GM21360 (cell line): ENCODE measurements around the gene OGDH.

Source experiments
- ATAC-seq: cut with Tn5 transposase; IDR thresholded peaks from one replicate; pipeline ENCODE4 v1.9.1; 2021; ENCODE audit warnings: mild to moderate bottlenecking, moderate library complexity; ENCODE audit not compliant: unreplicated experiment

Gene OGDH

DNA sequence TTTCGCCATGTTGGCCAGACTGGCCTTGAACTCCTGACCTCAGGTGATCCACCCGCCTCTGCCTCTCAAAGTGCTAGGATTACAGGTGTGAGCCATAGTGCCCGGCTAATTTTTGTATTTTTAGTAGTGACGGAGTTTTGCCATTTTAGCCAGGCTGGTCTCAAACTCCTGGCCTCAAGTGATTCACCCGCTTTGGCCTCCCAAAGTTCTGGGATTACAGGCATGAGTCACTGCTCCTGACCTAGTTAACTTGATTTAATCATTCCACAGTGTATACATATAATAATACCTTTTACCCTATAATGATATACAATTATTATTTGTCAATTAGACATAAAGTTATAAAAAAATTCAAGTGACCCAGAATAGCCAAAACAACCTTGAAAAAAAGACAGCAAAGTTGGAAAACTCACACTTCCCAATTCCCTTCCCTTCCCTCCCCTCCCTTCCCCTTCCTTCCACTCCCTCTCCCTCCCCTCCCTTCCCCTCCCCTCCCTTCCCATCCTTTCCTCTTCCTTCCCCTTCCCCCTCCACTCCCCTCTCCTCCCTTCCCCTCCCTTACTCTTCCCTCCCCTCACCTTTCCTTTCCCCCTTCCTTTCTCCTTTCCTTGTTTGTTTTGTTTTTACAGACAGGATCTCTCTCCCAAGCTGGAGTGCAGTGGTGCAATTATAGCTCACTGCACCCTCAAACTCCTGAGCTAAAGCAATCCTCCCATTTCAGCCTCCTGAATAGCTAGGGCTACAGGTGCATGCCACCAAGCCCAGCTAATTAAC is 127.5 kb downstream of the OGDH start:
- ATAC-seq, result no peak

DNA sequence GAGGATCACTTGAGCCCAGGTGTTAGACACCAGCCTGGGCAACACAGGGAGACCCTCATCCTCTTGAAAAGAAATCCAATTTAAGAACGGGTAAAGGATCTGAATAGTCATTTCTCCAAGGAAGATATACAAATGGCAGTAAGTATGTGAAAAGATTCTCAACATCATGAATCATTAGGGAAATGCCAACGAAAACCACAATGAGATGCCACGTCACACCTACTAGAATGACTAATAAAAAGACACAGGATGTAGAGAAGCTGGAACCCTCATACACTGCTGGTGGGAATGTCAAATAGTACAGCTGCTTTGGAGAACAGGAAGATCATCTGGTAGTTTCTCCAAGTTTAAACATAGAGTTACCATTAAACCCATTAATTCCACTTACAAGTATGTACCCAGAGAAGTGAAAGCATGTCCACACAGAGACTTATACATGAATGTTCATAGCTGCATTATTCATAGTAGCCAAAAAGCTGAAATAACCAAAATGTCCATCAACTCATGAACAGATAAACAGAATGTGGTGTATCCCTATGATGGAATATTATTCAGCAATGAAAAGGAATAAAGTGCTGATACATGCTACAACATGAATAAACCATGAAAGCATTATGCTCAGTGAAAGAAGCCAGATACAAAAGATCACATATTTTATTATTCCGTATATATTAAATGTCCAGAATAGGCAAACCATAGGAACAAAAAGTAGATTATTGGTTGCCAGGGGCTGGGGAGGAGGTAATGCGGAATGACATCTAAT is 129.2 kb downstream of the OGDH start:
- ATAC-seq, result no peak

DNA sequence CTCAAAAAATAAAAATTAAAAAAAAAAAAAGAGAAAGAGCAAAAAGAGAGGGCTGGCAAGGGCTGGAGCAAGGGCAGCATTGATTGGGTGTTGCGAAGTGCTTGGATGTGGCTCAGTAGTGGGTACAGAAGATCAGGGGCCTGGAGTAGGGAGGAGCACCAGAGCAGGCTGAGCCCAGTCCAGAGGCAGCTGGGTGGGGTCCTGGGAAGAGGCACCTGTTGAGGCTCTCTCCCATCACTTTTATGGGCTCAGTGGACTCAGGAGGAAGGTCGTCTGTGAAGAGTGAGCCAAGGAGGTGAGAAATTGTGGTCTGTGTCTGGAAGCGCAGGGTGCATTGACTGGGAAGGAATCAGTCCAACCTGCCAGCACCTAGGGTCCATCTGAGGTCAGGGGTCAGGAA is 130.5 kb downstream of the OGDH start:
- ATAC-seq, result no peak

DNA sequence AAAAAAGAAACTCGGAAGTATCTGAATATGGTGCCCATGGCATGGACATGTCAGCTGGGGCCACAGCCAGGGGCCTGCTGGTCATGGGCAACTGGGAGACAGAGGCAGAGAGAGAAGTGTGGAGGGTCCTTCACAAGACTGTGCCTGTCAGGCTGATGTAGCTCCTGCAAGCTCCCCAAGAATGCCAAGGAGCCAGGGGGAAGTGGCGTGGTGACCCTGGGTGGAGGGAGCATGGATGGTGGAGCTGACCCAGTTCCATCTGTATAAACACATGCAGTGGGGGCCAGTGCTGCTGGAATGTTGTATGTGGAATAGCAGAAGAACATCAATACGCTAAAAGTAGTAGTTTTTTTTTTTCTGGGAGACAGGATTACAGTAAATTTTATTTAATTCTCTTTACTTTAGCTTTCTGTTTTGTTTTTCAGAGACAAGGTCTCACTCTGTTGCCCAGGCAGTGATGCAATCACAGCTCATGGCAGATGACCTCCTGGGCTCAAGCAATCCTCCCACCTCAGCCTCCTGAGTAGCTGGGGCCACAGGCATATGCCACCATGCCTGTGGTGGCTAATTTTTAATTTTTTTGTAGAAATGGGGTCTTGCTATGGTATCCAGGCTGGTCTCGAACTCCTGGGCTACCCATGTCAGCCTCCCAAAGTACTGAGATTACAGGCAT is 131.8 kb downstream of the OGDH start:
- no peak for ATAC-seq

DNA sequence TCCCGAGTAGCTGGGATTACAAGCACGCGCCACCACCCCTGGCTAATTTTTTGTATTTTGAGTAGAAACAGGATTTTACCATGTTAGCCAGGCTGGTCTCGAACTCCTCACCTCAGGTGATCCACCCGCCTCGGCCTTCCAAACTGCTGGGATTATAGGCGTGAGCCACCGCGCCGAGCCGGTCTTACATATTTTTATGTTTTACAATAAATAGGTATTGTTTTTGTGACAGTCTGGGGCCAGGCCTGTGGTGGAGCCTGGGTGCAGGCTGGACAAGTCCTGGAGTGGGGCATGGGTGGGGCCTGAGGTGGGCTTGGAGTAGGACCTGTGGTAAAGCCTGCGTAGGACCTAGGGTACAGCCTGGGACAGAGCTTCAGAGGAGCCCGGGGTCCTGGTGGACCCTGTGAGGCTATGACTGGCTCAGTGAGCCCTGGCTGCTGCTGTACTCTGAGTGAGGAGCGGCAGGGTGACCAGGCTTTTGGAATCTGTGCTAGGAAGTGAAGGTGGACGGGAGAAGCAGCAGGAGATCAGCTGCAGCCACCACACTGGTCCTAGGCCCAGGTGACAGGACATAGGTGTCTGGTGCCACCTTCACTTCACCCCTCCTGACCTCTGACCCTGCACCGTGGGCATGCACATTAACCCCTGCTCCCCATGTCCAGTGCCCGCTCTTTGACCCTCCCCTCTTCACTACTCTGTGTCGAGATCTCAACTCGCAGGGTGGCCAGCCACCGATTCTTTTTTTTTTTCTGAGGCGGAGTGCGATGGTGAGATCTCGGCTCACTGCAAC is 132.6 kb downstream of the OGDH start:
- ATAC-seq, result no peak

DNA sequence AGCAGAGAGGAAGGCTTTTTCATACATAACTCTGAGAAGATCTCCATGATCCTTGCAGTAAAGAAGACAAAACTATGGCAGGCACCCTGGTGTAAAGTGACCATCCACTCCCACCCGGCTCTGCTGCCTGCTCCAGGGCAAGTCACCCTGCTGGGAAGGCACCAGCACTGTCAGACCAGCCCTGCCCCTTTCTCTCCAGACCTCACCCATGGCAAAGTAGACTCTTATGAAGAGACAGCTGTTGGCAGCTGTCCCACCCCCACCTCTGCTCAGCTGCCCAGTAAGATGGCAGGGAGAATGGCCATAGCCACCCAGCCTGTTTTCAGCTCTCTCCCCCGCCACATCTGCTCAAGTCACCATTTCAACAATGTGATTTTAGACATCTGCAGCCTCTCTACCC is 133.6 kb downstream of the OGDH start:
- ATAC-seq, result no peak

DNA sequence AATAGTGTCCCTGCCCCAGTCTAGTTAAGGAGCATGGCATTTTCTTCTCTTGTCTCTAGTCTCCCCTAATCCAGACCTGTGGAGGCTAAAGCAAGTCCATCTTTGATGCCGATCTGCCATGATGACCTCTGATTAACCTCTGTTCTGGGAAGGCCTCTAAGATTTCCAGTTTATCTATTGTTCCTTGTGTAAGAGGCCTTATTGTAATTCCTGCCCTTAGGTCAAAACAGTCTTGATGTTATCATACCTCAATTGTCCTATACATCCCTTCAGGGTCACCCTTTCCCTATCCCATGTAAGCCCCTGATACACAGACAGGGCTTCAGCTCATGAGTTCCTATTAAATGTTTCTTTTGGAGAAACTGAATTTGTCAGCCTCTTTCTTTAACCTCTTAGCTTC is 137.3 kb downstream of the OGDH start:
- no peak for ATAC-seq

DNA sequence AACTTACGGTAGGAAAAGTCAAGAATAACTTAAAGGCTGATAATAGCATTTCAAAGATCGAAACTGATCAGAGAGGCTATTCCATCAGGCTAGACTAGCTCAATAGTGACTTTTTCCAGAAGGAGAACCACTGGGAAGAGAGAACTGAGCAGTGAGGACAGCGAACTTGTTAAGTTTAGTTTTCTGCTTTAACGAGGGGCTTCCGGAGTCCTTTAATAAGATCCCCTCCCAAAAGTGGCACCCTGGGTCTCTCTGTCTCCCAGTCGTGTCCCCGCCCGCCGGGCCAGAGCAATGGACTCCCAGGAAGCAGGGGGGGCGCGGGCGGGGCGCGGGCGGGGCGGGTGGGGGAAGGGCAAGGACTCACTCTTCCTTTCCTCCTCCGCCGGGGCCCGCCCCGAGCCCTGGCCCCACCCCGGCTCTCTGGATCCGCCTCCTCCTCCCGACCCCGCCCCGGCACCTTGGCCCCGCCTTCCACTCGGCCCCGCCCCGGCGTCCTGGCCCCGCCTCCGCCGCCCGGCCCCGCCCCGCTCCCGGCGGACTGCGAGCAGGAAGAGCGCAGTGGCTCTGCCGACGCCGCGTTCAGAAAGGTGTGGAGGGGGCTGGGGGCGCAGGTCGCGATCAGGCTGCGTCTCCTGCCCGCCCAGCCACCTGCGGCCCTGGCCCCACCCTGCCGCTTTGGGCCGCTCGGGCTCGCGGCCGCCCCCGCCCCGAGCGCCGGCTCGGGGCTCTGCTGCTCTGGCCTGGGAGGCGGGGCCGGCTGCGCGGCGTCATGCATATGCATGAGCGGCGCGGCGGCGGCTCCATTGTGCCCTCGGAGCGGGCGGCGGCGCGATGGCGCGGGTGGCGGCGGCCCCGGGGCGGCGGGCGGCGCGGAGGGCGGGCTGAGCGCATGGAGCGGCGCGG is 141.9 kb downstream of the OGDH start, which contains the start of gene ZMIZ2:
Gene ZMIZ2 (plus strand): TSS at position 803 of the 903 bp plus-strand sequence. CDS start 7,403 bp downstream, outside the sequence.
- peak; percentile 57 for ATAC-seq

DNA sequence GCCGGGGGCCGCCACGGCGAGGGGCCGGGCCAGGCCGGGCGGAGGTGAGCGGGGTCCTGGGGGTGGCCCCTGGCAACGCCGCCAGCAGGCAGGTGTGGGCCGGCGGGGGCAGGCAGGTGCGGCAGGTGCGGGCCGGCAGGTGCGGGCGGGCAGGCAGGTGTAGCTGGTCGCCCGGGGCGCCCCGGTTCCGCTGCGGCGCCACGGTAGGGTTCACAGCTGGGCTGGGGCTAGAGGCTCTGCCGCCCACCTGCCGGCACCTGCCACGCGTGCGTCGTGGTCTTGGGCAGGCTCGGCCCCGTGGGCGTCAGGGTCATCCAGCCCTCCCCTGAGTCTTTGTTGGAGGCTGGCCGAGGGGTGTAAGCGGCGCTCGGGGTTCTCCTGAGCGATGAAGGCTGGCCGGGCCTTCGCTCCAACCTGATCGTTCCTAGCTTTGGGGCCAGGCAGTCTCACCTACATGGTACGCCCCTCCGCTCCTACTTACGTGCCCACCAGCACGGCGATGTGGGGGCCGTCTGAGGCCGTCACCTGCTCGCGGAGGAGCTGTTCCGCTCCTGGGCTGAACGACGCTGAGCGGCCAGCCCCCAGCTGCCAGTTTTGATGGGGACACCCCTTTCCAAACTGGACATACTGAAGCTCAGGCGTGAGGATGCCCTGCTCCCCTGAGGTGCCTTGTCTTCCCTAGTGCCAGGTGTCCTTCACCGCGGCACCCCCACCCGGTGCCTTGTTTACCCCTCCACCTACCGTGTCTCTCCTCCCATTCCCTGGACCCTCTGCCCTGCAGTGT is 142.7 kb downstream of the OGDH start:
- peak; percentile 12 for ATAC-seq

DNA sequence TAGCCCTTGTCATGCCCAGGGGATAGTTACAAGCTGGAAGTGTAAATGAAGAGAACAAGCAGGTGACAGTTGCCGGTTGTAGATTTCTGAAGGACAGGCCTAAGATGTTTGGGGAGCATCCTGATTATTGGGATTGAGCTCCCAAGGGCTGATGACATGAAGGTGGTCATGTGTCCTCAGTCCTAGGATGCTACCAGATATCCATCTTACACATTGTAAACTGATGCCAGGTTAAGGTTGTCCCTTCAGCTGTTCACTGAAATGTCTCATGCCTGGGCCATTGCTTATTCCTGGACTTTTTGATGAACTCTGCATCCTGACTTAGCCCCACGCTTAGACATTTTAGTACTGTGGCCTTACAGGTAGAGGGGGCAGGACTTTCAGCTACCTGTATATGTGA is 143.6 kb downstream of the OGDH start:
- no peak for ATAC-seq

DNA sequence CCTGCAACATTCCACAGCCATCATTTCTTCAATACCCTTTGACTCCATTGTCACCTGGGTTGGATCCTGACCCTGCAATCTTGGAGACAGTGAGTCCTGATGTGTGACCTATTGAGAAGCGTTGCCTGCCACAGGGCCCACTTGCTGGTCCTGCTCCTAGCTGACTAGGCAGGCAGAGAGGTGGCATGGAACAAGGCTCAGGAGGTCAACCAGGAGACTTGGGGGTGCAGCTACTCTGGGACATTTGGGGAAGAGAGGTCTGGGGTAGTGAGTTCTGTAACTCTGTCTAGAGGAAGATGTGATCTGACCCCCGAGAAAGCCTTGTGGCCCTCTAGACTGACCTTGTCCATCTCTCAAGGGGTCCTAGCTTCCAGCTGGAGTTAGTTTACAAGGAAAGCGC is 144.0 kb downstream of the OGDH start:
- no peak for ATAC-seq

DNA sequence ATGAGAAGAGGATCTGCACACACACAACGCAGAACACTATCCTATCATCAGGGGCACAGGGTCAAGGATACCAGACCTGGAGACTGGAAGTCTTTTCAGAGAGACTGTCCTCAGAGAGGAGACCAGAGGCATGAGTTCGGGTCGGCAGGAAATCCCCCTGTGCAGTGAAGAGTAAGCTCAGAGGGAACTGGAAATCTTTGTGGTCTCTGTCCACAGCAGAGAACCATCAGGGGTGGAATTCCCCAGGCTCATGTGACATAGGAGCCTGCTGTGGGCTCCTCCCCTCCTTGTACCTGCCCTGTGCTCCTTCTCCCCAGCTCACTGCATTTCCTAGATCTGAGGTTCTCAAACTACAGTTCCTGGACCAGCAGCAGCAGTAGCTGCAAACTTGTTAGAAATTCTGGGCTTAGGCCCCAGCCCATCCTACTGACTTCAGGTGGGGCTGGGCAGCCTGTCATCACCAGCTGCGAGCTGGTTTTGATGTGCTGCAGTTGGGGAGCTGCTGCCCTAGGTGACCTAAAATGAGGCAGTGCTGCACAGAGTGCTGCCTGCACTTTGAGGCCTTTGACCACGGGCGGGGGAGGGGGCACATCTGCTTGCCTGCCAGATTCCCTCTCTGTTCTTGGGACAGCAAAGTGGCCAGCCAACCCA is 144.6 kb downstream of the OGDH start:
- peak; percentile 48 for ATAC-seq

DNA sequence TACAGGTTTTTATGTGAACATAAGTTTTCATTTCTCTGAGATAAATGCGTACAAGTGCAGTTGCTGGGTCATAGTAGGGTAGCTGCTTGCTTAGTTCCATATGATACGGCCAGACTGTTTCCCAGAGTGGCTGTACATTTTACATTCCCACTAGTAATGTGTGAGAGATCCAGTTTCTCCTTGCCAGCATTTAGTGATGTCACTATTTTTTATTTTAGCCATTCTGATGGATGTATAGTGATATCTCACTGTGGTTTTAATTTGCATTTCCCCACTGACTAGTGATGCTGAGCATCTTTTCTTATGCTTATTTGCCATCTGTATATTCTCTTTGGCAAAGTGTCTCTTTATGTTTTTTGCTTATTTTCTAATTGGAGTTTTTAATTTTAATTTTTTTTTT is 146.4 kb downstream of the OGDH start:
- no peak for ATAC-seq

DNA sequence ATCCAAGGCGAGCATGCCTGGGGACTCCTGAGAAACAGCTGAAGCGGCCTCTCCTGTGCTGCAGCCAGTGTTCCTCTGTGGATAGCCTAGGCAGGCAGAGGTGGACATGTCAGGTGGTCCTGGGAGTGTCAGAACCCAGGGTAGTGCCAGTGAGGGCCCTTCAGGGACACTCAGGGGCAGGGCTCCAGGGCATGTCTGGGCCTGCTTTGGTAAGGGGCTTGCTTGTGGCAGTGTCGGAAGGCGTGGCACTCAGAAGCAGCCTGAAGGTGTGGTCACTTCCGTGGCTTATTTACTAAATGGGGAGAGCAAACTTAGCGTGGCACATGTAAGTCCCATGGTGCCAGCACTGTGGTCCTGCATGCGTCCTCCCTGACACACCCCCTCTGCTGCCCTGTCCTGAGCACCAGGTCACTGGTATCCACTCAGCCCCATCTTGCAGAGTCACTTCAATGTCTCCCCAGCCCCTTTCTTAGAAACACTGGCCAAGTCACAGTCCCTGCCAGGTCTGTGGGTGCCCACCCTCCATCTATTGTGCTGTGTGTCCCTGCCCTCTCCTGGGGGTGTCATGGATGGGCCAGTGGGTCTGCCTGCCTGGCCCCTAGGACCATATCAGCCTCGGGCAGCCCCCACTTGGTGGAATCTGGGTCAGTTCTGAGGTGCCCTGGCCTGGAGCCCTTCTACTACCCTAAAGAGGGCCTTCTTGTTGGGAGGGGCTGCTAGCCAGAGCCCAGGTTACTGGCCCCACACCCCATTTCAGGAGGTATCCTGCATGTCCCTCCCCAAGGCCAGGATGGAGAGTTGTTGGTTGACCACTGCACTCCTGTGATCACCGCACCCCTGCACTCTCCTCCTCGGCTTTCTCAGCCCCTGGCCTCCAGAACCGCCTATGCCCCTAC is 148.6 kb downstream of the OGDH start:
- ATAC-seq, result no peak

DNA sequence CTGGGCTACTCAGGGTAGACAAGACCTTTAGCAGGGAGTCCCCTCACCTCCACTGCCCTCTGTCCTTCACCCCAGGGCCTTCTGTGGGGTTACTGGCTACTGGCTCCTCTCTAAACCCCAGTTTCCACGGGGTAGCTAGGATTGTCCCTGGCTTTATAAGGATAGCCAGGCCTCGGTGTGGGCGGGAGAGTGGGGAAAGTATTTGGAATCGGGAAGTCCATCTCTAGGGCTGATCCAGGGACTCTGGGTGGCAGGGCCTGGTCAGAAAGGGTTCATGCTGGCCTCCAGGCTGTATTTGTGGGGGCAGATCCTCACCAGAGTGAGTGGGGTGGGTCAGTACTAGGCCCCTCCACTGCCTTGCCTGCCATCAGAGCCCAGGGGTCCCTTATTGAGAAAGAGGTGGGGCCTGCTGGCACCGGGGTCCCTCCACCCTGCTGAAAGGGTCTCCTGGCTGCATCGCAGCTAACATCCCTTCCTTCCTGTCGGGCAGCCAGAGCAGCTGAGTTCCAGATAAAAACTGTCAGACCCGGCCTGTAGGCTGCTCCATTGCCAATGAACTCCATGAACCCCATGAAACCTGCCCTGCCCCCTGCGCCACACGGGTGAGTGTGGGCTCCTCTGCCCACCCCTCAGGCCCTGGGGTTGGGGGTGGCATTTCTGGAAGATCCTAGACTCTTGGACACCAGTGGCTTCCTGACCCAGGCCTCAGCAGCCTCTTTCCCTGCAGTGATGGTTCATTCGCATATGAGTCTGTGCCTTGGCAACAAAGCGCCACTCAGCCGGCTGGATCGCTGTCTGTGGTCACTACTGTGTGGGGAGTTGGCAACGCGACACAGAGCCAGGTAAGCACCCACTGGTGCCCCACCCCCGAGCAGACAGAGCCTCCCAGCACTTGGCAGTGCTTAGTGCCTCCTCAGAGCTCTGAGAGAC is 149.5 kb downstream of the OGDH start:
- ATAC-seq, result no peak

DNA sequence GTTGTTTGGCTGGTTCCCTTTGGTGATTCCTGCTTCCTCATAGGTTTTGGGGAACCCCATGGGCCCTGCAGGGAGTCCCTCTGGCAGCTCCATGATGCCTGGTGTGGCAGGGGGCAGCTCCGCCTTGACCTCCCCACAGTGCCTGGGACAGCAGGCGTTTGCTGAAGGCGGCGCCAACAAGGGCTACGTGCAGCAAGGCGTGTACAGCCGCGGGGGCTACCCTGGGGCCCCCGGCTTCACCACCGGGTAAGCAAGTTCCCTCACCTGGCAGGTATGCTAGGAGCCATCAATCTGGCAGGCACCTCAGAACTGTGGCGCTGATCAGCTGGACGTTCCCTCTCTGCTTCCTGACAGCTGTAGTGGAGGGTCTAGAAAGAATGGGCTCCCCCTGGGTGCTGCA is 150.5 kb downstream of the OGDH start:
- ATAC-seq, result no peak

DNA sequence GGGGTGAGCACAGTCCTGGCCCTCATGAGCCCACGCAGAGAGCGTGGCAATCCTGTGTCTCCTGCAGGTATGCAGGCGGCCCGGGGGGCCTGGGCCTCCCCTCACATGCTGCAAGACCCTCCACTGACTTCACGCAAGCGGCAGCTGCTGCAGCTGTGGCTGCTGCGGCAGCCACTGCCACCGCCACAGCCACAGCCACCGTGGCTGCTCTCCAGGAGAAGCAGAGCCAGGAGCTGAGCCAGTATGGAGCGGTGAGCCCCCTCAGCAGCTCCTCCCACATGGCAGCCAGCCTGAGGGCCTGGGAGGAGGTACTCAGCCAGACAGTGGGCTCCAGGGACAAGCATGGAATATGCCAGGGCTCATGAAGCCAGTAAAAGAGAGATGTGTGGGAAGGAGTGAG is 150.9 kb downstream of the OGDH start:
- ATAC-seq, result no peak
